Activated CD4-positive, alpha-beta T cell treated with anti-CD3 and anti-CD28 coated beads, Interleukin-2, amount 50 U/mL, for 1 hour (primary cell): ENCODE measurements around the gene PDS5B.
"Not testable (repeated sequence)": the region's sequence is repeated elsewhere in the genome, so short reads cannot be mapped to it uniquely, and the experiment has no call there.

Experiments used
- DNase-seq: peaks from one replicate; pipeline ENCODE4 v3.0.0-alpha.2; 2020

The PDS5B gene

GRCh38 chr13:32586080-32586900, at the start of gene PDS5B:
Gene PDS5B, plus strand, starts transcription at chr13:32586452. Its CDS starts 62,321 bp downstream, at chr13:32648773.
- DNase-seq = peak; percentile 92

- peak; percentile 34 for DNase-seq
Measured at GRCh38 chr13:32537580-32538142, 48.6 kb upstream of the PDS5B start.

- DNase-seq = no peak
Measured at GRCh38 chr13:32538143-32538620, 48.1 kb upstream of the PDS5B start.

- peak; percentile 88 for DNase-seq
Measured at GRCh38 chr13:32538621-32539246, 47.5 kb upstream of the PDS5B start, which contains the start of gene N4BP2L2. Gene N4BP2L2, minus strand, starts transcription at chr13:32538795. Its CDS starts 1,768 bp downstream, at chr13:32537027.

- DNase-seq = no peak
Measured at GRCh38 chr13:32542221-32542620, 44.0 kb upstream of the PDS5B start.

GRCh38 chr13:32545083-32545482, 41.2 kb upstream of the PDS5B start:
- no peak for DNase-seq

GRCh38 chr13:32548837-32549236, 37.4 kb upstream of the PDS5B start:
- no peak for DNase-seq

GRCh38 chr13:32549788-32550187, 36.5 kb upstream of the PDS5B start:
- DNase-seq = no peak

- no peak for DNase-seq
Measured at GRCh38 chr13:32553720-32554119, 32.5 kb upstream of the PDS5B start.

- DNase-seq = no peak
Measured at GRCh38 chr13:32555613-32556012, 30.6 kb upstream of the PDS5B start.

- not testable (repeated sequence) for DNase-seq
Measured at GRCh38 chr13:32560842-32561241, 25.4 kb upstream of the PDS5B start.

GRCh38 chr13:32575687-32576086, 10.6 kb upstream of the PDS5B start:
- not testable (repeated sequence) for DNase-seq

- DNase-seq = no peak
Measured at GRCh38 chr13:32577032-32577431, 9.2 kb upstream of the PDS5B start.

GRCh38 chr13:32581177-32581786, 5.0 kb upstream of the PDS5B start:
- DNase-seq = no peak

GRCh38 chr13:32582281-32582680, 4.0 kb upstream of the PDS5B start:
- no peak for DNase-seq

GRCh38 chr13:32582991-32583390, 3.3 kb upstream of the PDS5B start:
- DNase-seq = no peak

GRCh38 chr13:32585550-32586079, 637 bp upstream of the PDS5B start:
- no peak for DNase-seq

- DNase-seq = peak; percentile 54
Measured at GRCh38 chr13:32587011-32587810, 959 bp downstream of the PDS5B start.

GRCh38 chr13:32587811-32588170, 1.5 kb downstream of the PDS5B start:
- no peak for DNase-seq

GRCh38 chr13:32588736-32589135, 2.5 kb downstream of the PDS5B start:
- no peak for DNase-seq

- no peak for DNase-seq
Measured at GRCh38 chr13:32589471-32589870, 3.2 kb downstream of the PDS5B start.

GRCh38 chr13:32590266-32590665, 4.0 kb downstream of the PDS5B start:
- no peak for DNase-seq
